DND-41 (cell line): ENCODE data around the gene LTO1.

Experiments
- CTCF ChIP-seq: IDR thresholded peaks from 2 replicates; pipeline ENCODE4 v1.5.1; 2012; ENCODE audit warnings: borderline replicate concordance, low read length, moderate library complexity, mild to moderate bottlenecking; ENCODE audit not compliant: poor library complexity, severe bottlenecking; ENCODE audit errors: extremely low read depth
- EZH2 ChIP-seq: IDR thresholded peaks from 3 replicates; pipeline ENCODE4 v1.6.1; 2012; ENCODE audit warnings: borderline replicate concordance, low read depth, mild to moderate bottlenecking, moderate library complexity, low read length, inconsistent platforms; ENCODE audit not compliant: severe bottlenecking

GRCh38 chr11:69635195-69635594, 40.0 kb downstream of the LTO1 start:
- TF ChIP-seq CTCF (no peak), EZH2 (no peak)
